NCI-H345 treated with DMSO at 0.1 percent for 48 hours (cell line): ENCODE results near the gene RPH3AL.

ENCODE experiments used
- DNase-seq: peaks from one replicate; lab custom pipeline; 2025; ENCODE audit not compliant: unreplicated experiment; lab: John Stamatoyannopoulos, UW

The RPH3AL gene, protein sequence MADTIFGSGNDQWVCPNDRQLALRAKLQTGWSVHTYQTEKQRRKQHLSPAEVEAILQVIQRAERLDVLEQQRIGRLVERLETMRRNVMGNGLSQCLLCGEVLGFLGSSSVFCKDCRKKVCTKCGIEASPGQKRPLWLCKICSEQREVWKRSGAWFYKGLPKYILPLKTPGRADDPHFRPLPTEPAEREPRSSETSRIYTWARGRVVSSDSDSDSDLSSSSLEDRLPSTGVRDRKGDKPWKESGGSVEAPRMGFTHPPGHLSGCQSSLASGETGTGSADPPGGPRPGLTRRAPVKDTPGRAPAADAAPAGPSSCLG

GRCh38 chr17:352421-353212 is at the start of gene RPH3AL:
RPH3AL (minus strand) TSS chr17:352807; CDS start chr17:327543, 25,264 bp downstream.
- no peak for DNase-seq

- no peak for DNase-seq
Observed at GRCh38 chr17:400257-400656, 47.6 kb upstream of the RPH3AL start.

GRCh38 chr17:396788-397187 is 44.2 kb upstream of the RPH3AL start:
- DNase-seq, result no peak

- DNase-seq, result no peak
Observed at GRCh38 chr17:395974-396373, 43.4 kb upstream of the RPH3AL start.

GRCh38 chr17:395179-395578 is 42.6 kb upstream of the RPH3AL start:
- no peak for DNase-seq

DNA sequence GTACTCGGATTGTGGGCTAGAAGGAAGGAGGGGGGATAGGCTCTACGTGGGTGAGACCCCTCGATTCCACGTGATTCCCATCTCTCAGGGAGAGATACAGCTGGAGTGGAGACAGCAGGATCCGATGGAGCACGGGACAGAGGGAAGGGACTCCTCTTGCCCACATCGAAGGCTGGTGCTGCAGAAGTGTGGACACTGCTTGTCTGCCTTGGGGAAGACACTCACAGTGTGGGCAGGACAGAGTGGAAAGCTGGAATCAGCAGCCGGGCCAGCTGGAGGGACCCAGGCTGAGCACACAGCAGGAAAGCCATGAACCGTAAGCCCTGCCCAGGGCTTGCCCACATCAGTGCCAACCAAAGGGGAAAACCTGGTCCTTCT is 42.1 kb upstream of the RPH3AL start:
- no peak for DNase-seq

DNA sequence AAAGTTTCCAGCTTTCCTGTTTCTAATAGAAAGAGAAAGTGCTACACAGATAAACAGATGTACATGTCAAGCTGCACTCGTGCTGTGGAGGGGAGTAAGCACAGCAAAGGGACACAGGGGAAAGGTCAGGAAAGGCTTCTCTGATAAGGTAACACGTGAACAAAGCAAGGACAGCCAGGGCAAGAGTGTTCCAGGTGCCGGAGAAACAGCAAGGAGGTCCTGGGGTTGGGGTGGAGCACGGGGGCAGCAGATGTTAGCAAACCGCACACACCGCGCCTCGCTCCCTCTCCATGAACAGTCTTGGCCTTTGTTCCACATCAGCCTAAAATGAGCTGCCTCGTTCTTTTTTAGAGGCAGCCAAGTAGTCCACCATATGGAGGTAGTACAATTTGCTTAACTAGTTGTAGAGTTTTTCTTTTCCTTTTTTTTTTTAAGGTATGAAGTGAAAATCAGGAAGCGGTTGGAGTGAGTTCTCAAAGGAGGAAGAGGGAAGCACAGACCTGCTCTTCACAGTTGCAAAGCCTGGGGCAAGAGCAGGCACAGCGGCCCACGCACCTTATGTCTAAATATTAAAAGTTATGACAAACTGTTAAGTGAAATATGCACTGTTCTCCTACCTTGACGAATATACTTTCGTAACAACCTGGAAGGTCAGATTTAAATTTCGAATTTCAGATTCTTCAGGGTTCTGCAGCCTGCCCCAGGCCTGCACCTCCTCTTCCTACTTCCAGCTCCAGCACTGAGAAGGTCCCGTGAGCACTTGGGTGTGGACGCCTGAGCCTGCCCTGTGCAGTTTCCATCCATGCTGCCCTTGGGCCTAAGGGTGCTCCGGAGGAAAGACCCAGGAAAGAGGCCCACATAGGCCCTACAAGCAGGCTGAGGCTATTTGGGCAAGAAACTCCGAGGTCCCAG is 41.5 kb upstream of the RPH3AL start:
- no peak for DNase-seq

GRCh38 chr17:391850-392249 is 39.2 kb upstream of the RPH3AL start:
- no peak for DNase-seq

DNA sequence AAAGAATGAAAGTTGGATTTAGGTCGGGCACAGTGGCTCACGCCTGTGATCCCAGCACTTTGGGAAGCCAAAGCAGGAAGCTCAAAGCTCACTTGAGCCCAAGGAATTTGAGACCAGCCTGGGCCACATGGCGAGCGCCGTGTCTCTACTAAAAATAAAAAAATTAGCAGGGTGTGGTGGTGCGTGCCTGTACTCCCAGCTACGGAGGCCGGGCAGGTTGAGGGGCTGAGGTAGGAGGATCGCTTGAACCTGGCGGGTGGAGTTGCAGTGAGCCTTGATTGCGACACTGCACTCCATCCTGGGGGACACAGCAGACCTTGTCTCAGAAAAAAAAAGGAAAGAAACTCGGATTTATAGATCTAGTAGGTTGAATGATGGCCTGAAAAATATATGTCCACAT is 37.4 kb upstream of the RPH3AL start:
- DNase-seq, result no peak

DNA sequence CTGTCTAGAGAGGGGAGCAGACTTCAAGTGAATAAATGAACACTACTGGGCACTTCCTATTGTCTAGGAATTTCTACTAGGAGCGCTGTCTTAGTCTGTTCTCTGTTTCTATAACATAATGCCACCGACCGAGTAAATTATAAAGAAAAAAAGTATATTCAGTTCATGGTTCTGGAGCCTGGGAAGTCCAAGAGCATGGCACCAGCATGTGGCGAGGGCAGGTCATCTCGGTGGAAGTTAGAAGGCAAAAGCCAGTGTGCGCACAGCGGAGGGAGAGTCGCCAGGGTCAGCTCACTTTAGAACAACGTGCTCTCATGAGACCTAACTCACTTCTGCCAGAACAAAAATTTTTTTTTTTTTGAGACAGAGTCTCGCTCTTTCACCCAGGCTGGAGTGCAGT is 35.5 kb upstream of the RPH3AL start:
- no peak for DNase-seq

DNA sequence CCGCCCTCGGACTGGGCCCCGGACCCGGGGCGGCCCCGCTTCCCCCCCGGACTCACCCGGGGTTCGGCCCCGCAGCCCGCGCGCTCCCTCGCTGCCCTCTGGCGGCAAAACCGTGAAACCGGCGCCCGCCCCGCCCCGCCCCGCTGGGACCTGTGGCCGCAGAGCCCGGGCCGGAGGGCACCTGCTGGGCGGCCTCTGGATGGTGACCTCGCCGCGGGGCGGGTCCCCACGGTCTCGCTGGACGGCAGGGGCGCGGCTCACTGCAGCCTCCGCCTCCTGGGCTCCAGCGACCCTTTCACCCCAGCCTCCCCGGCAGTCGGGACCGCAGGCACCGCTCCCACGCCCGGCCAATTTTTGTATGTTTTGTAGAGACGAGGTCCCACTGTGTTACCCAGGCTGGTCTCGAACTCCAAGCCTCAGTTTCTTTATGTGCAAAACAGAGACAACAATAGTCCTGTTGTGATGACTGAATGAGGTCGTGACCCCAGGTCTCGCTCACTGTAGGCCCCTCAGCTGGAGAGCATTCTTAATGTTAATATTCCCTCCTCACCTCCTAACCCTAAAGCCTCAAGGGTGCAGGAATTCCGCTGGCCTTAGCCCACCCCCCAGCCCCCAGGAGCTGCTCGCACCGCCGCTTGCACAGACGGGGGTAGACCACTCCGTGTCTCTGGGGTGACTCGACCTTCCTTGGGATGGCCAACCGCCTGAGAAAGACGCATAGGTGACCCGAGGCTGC is 33.7 kb upstream of the RPH3AL start:
- no peak for DNase-seq

- no peak for DNase-seq
Observed at GRCh38 chr17:385836-386140, 33.2 kb upstream of the RPH3AL start.

GRCh38 chr17:385178-385835 is 32.7 kb upstream of the RPH3AL start:
- no peak for DNase-seq

DNA sequence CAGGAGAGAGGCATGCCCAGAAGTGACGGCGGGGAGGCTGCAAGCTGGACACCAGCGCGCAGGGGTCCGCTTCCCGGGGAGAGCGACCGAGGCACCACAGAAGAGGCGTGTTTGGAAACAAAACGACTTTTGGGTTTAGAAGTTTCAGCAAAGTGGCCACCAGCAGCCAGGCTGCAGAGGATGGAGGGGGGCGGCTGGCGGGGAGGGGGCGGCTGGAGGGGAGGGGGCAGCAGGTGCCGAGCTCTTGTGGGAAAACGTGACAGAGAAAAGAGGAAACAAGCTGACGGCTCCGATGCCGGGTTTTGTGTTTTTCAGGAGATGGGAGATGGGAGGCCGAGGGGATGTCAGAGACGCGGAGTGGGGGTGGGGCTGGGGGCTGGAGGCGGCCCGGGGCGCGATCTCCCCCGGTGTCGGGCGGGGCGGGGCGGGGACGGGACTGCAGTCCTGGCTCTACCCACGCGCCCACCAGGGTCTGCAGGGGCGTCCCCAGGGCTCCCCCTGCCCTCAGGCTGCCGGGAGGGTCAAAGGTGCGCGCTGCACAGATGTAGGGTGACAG is 32.1 kb upstream of the RPH3AL start:
- no peak for DNase-seq

DNA sequence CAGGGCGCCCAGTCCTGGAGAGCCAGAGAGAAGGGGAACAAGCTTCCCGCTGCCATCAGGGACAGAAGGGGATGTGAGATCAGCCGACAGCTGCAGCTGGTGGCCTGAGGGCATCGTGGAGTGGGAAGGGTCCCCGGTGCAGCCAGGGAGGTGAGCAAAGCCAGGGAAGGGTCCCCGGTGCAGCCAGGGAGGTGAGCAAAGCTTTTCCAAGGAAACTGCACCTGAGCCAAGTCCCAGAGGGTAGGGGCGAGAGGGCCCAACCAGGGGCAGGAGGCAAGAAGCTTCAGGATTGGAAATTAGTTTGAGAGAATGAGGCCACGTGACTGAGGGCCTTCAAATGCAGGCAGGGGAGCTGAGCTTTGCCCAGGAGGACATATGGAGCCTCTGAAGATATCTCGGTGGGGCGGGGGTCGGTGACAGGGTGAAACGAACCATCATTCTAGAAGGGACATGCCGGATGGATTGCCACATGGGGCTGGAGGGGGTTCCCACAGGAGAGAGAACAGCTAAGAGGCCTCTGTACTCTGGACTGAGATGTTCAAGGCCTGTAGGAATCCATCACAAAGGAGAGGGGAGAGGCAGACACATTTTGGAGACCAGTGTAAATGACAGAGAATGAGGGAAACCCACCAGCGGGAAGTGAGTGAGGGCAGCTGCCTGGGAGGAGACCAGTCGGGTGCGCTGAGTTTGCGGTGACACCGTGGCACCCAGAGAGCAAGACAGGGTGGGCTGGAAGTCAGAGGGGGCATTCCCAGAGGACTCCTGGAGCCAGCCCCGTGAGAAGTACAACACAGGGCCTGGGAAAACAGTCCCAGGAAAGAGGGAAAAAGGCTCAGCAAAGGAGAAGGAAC is 31.4 kb upstream of the RPH3AL start:
- DNase-seq, result no peak

- no peak for DNase-seq
Observed at GRCh38 chr17:382644-383533, 30.3 kb upstream of the RPH3AL start.

DNA sequence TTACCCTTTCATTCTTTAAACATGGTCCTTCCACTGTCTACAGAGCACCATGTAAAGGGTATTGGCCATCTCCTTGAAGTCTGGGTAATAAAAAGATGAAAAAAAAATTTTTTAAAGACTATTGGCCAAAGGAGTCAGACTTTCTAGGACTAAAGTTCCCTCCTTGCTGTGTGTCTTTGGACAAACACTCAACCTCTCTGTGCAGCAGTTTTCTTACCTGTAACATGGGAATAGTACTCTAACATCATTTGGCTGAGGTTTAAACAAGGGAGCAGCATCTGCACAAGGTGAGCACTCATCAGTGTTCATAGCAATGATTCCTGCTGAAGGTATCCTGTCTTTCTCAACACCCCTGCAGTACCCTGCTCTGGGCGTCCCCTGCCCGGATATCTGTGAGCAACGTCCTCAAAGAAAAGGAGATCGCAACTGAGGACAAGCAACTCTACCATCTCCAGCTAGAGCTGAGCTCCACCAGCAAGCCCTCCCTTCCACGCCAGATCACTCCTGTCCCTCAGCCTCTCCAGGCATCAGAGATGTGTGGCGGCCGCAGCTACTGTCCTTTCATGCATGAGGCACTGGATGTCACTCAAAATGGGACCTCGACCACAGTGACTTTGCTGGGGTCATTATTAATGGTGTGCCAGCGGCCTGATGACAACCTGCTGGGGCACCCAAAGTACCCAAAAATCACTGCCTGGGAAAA is 29.5 kb upstream of the RPH3AL start:
- DNase-seq, result no peak

GRCh38 chr17:381516-381915 is 28.9 kb upstream of the RPH3AL start:
- DNase-seq, result no peak
